Measurements from ENCODE around the gene ZNF536. TPM values are rescaled to one million over a fixed set of nuclear protein-coding genes. Genes with fewer than 3 reads are reported as not detected.

The ZNF536 gene
- total RNA-seq, 6 experiments from 2014 or later = not detected

- Mint-ChIP-seq H3K4me1 (ENCODE audit: low read depth) (no peaks in the 10 kb centered on the region), H3K27ac (no peak overlapping the region), H3K36me3 (ENCODE audit: low read depth) (peaks cover 5% of the 10 kb centered on the region), H3K27me3 (ENCODE audit: insufficient read depth) (no peaks in the 10 kb centered on the region; the same call in none of the 2 replicates), H3K4me3 (no peak overlapping the region), H3K9me3 (peaks cover 72% of the 10 kb centered on the region)
- no peak for DNase-seq
- no peak for TF ChIP-seq CTCF (IDR thresholded peaks at IDR 0.05)
Observed at GRCh38 chr19:30425885-30426838, 54.0 kb downstream of the ZNF536 start.

- no peaks in the 10 kb centered on the region for H3K4me1 Mint-ChIP-seq (ENCODE audit: low read depth)
- H3K36me3 Mint-ChIP-seq (ENCODE audit: low read depth) = peaks cover 5% of the 10 kb centered on the region
- H3K9me3 Mint-ChIP-seq = peaks cover 74% of the 10 kb centered on the region
- DNase-seq = no peak
- no peak overlapping the region for H3K27ac Mint-ChIP-seq
- no peak overlapping the region for H3K4me3 Mint-ChIP-seq
- no peak for TF ChIP-seq CTCF (IDR thresholded peaks at IDR 0.05)
- H3K27me3 Mint-ChIP-seq (ENCODE audit: insufficient read depth) = no peaks in the 10 kb centered on the region; the same call in none of the 2 replicates
Observed at GRCh38 chr19:30426864-30427263, 54.7 kb downstream of the ZNF536 start.

GRCh38 chr19:30428092-30428680 is 56.0 kb downstream of the ZNF536 start:
- Mint-ChIP-seq H3K27me3 (ENCODE audit: insufficient read depth) (peaks cover 2% of the 10 kb centered on the region), H3K4me1 (ENCODE audit: low read depth) (no peaks in the 10 kb centered on the region), H3K36me3 (ENCODE audit: low read depth) (no peaks in the 10 kb centered on the region; the same call in 1 of the 2 replicates), H3K9me3 (peaks cover 75% of the 10 kb centered on the region), H3K4me3 (no peak overlapping the region), H3K27ac (no peak overlapping the region)
- TF ChIP-seq CTCF (IDR thresholded peaks at IDR 0.05) = no peak
- no peak for DNase-seq

GRCh38 chr19:30428844-30429243 is 56.7 kb downstream of the ZNF536 start:
- Mint-ChIP-seq H3K9me3 (peaks cover 75% of the 10 kb centered on the region), H3K4me3 (no peak overlapping the region), H3K27ac (no peak overlapping the region), H3K27me3 (ENCODE audit: insufficient read depth) (peaks cover 2% of the 10 kb centered on the region), H3K36me3 (ENCODE audit: low read depth) (no peaks in the 10 kb centered on the region; the same call in 1 of the 2 replicates), H3K4me1 (ENCODE audit: low read depth) (no peaks in the 10 kb centered on the region)
- no peak for DNase-seq
- no peak for TF ChIP-seq CTCF (IDR thresholded peaks at IDR 0.05)

GRCh38 chr19:30430206-30430734 is 58.1 kb downstream of the ZNF536 start:
- Mint-ChIP-seq H3K4me1 (ENCODE audit: low read depth) (no peaks in the 10 kb centered on the region), H3K36me3 (ENCODE audit: low read depth) (no peaks in the 10 kb centered on the region; the same call in 1 of the 2 replicates), H3K4me3 (no peak overlapping the region), H3K27me3 (ENCODE audit: insufficient read depth) (peaks cover 2% of the 10 kb centered on the region), H3K27ac (no peak overlapping the region), H3K9me3 (peaks cover 61% of the 10 kb centered on the region)
- no peak for DNase-seq
- TF ChIP-seq CTCF (IDR thresholded peaks at IDR 0.05) = no peak
